A549 (cell line): ENCODE data around the gene GALNTL6. TPM values are rescaled to one million over a fixed set of nuclear protein-coding genes. Genes with fewer than 3 reads are reported as not detected.

Source experiments
- ATAC-seq, 2 experiments: fragments of 200-7000 bp in 1 of 2; fragments of >200 bp in 1 of 2; cut with Nextera tagmentation in 1 of 2; cut with Tn5 transposase in 1 of 2; 3 replicates each; pipeline versions ENCODE4 v1.8.0 to v1.9.1; 2018 to 2020; ENCODE audit warnings: mild to moderate bottlenecking in 1 of 2, moderate library complexity in 1 of 2
- CTCF ChIA-PET: fragments of 300-600 bp; sonication (Branson Sonifier 250); formaldehyde crosslinking; extraction: SDS; loops from one replicate; lab custom pipeline; 2021; ENCODE audit warnings: antibody characterized with exemption, inconsistent platforms; lab: Yijun Ruan, JAX
- POLR2A ChIA-PET: fragments of 350-600 bp; formaldehyde crosslinking; extraction: SDS; loops from one replicate; lab custom pipeline; 2021; ENCODE audit warnings: antibody characterized with exemption, inconsistent platforms; lab: Yijun Ruan, JAX
- DNase-seq, 2 experiments: peaks; one replicate each; pipeline versions ENCODE4 v3.0.0 to v3.0.0-alpha.2; 2011 to 2016; ENCODE audit warnings: low read depth in 1 of 2, low spot score in 1 of 2
- FAIRE-seq: peaks from 2 replicates; lab custom pipeline; 2011; peaks lifted over from hg19 to GRCh38; lab: Jason Lieb, UNC
- H3K27ac ChIP-seq, 2 experiments: fragments of >200 bp; sonication (Bioruptor Twin); formaldehyde crosslinking; 3 replicates each; pipeline ENCODE4 v1.5.1; 2016 to 2017
- H3K4me1 ChIP-seq: fragments of >200 bp; sonication (Bioruptor Twin); formaldehyde crosslinking; 3 replicates; pipeline ENCODE4 v1.6.1; 2016
- H3K4me2 ChIP-seq: fragments of >200 bp; sonication (Bioruptor Twin); formaldehyde crosslinking; 3 replicates; pipeline ENCODE4 v1.6.1; 2016
- H3K4me3 ChIP-seq: fragments of >200 bp; sonication (Bioruptor Twin); formaldehyde crosslinking; 3 replicates; pipeline ENCODE4 v1.5.1; 2016
- H3K9me3 ChIP-seq: fragments of >200 bp; sonication (Bioruptor Twin); formaldehyde crosslinking; 3 replicates; pipeline ENCODE4 v1.6.1; 2016
- BCL3 ChIP-seq: fragments of >200 bp; sonication (Bioruptor Twin); formaldehyde crosslinking; IDR thresholded peaks from 3 replicates; pipeline ENCODE4 v1.6.1; 2016
- BHLHE40 ChIP-seq: IDR thresholded peaks from 2 replicates; pipeline ENCODE4 v1.6.1; 2012; ENCODE audit warnings: low read depth, low read length, inconsistent platforms
- CBX2 ChIP-seq: fragments of 200-600 bp; sonication (generic); IDR thresholded peaks from 2 replicates; pipeline ENCODE4 v1.6.1; 2016; ENCODE audit warnings: low read depth, mild to moderate bottlenecking, borderline replicate concordance
- CBX8 ChIP-seq: fragments of 200-600 bp; sonication (generic); IDR thresholded peaks from 2 replicates; pipeline ENCODE4 v1.6.1; 2016
- CEBPB ChIP-seq, 2 experiments: fragments of >200 bp in 1 of 2; sonication (Bioruptor Twin) in 1 of 2; formaldehyde crosslinking in 1 of 2; IDR thresholded peaks; 2 replicates each; pipeline ENCODE4 v1.6.1; 2012 to 2016
- CHD2 ChIP-seq: fragments of 150-350 bp; IDR thresholded peaks from 2 replicates; pipeline ENCODE4 v1.6.1; 2014; ENCODE audit warnings: low read length; ENCODE audit not compliant: partially characterized antibody
- HDAC2 ChIP-seq: fragments of 200-600 bp; sonication (generic); IDR thresholded peaks from 2 replicates; pipeline ENCODE4 v1.6.1; 2016
- HES2 ChIP-seq: fragments of >200 bp; sonication (Bioruptor Twin); formaldehyde crosslinking; IDR thresholded peaks from 2 replicates; pipeline ENCODE4 v1.6.1; 2016
- HOXB5 ChIP-seq: fragments of 250-450 bp; sonication (Bioruptor Pico); IDR thresholded peaks from 2 replicates; pipeline ENCODE4 v1.5.0; 2020; ENCODE audit warnings: mild to moderate bottlenecking, moderate library complexity
- JUN ChIP-seq, 2 experiments: fragments of >200 bp; sonication (Bioruptor Twin); formaldehyde crosslinking; IDR thresholded peaks; 2 replicates in 1 of 2; 3 replicates in 1 of 2; pipeline ENCODE4 v1.6.1; 2016 to 2017
- JUNB ChIP-seq: fragments of >200 bp; sonication (Bioruptor Twin); formaldehyde crosslinking; IDR thresholded peaks from 2 replicates; pipeline ENCODE4 v1.6.1; 2016
- NFE2L2 ChIP-seq: fragments of 150-350 bp; conservative IDR thresholded peaks from 2 replicates; pipeline ENCODE4 v1.6.1; 2014; ENCODE audit warnings: low read length
- NPAS2 ChIP-seq: fragments of 250-450 bp; sonication (Bioruptor Pico); IDR thresholded peaks from 2 replicates; pipeline ENCODE4 v1.8.0; 2022; ENCODE audit warnings: mild to moderate bottlenecking, moderate library complexity, borderline replicate concordance
- PHF8 ChIP-seq: fragments of 200-600 bp; sonication (generic); IDR thresholded peaks from 2 replicates; pipeline ENCODE4 v1.6.1; 2016; ENCODE audit warnings: low read depth, mild to moderate bottlenecking, antibody characterized with exemption, moderate library complexity, borderline replicate concordance
- POLR2A ChIP-seq: IDR thresholded peaks from 2 replicates; pipeline ENCODE4 v1.6.1; 2012; ENCODE audit warnings: mild to moderate bottlenecking, low read length
- POLR2AphosphoS2 ChIP-seq: conservative IDR thresholded peaks from 2 replicates; pipeline ENCODE4 v1.6.1; 2012; ENCODE audit warnings: low read length, improper control_type of control experiment, inconsistent platforms
- RAD21 ChIP-seq, 2 experiments: fragments of >200 bp in 1 of 2; sonication (Bioruptor Twin) in 1 of 2; formaldehyde crosslinking in 1 of 2; IDR thresholded peaks in 1 of 2; conservative IDR thresholded peaks in 1 of 2; 2 replicates in 1 of 2; 3 replicates in 1 of 2; pipeline ENCODE4 v1.6.1; 2012 to 2018; ENCODE audit warnings: inconsistent platforms in 1 of 2
- RARB ChIP-seq: fragments of 250-450 bp; sonication (Bioruptor Pico); IDR thresholded peaks from 2 replicates; pipeline ENCODE4 v1.8.0; 2021; ENCODE audit warnings: mild to moderate bottlenecking, moderate library complexity
- REST ChIP-seq: fragments of 200-600 bp; sonication (generic); IDR thresholded peaks from 2 replicates; pipeline ENCODE4 v1.6.1; 2016; ENCODE audit warnings: antibody characterized with exemption, mild to moderate bottlenecking, moderate library complexity
- SMC3 ChIP-seq: fragments of >200 bp; sonication (Bioruptor Twin); formaldehyde crosslinking; IDR thresholded peaks from 3 replicates; pipeline ENCODE4 v1.6.1; 2018; ENCODE audit warnings: inconsistent platforms
- ZNF302 ChIP-seq: fragments of 250-450 bp; sonication (Bioruptor Pico); IDR thresholded peaks from 2 replicates; pipeline ENCODE4 v1.9.0; 2021; ENCODE audit warnings: inconsistent platforms, mild to moderate bottlenecking, moderate library complexity
- WGBS: methylation state at CpG from one replicate; pipeline ENCODE4 v1.1.6; 2017; ENCODE audit errors: missing lambda C conversion rate; 5-methylcytosine and 5-hydroxymethylcytosine counted together
- polyA plus RNA-seq, 4 experiments: library from polyadenylated mRNA; depleted of rRNA in 3 of 4; stranded (reverse); fragments of >200 nt; fragmentation: RNase III in 1 of 4; extraction: RNeasy Plus Mini Kit Qiagen cat#74134 plus additional on column Dnase treatment in 1 of 4; gene quantifications; 2 replicates in 3 of 4; 3 replicates in 1 of 4; pipeline ENCODE4 v1.2.3, GENCODE V29; 2011 to 2017
- TF ChIP-seq, protein P1 (sequence below): fragments of 250-450 bp; sonication (Bioruptor Pico); IDR thresholded peaks from 2 replicates; pipeline ENCODE4 v1.5.0; 2020; ENCODE audit warnings: low read depth, mild to moderate bottlenecking, moderate library complexity
- TF ChIP-seq, protein P2 (sequence below): IDR thresholded peaks from 2 replicates; pipeline ENCODE4 v1.6.1; 2012; ENCODE audit warnings: low read depth, borderline replicate concordance

The GALNTL6 gene
- polyA plus RNA-seq, 2 of the 4 experiments (the other 2 are of a cell fraction), result 0.06 to 0.49 TPM

DNA sequence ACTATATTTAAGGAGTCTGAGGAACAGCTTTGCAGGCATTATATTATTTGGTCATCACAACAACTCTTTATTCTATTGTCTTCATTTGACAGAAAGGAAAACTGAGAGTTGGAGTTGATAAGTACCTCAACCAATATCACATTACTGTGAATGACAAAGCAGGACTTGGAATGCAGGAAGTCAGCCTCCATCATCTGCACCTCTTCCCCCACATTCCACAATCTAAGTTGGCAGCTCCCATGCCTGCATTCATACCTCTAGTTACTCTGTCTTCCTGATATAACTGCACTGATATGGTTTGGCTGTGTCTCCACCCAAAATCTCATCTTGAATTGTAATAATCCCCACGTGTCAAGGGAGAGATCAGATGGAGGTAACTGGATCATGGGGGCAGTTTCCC, 356.7 kb downstream of the GALNTL6 start:
- DNase-seq, result no peak
- no peak for TF ChIP-seq RARB (CRISPR knock-in tag)
- TF ChIP-seq RAD21 (conservative IDR thresholded peaks at IDR 0.05 in 1 of 2, IDR thresholded peaks at IDR 0.05 in 1 of 2), result no peak
- TF ChIP-seq BCL3, result no peak
- no peak for TF ChIP-seq CHD2
- no peak for TF ChIP-seq CEBPB (IDR thresholded peaks at IDR 0.05)
- no peak for TF ChIP-seq ZNF302 (CRISPR knock-in tag)
- no peak for ATAC-seq
- Histone ChIP-seq H3K4me1 (no peaks in the 10 kb centered on the region), H3K27ac (no peak overlapping the region), H3K4me2 (no peak overlapping the region), H3K4me3 (no peak overlapping the region), H3K9me3 (no peaks in the 10 kb centered on the region)
- ChIA-PET POLR2A (no interaction called here), CTCF (no interaction called here)
- whole genome bisulfite sequencing, result 0% methylated on average over 1 of the region's 1 CpG
- no peak for FAIRE-seq

- POLR2A ChIA-PET, result no interaction called here
- no peaks in the 10 kb centered on the region for H3K4me1 ChIP-seq
- FAIRE-seq (no peak), ATAC-seq (no peak), DNase-seq (no peak)
- CTCF ChIA-PET, result no interaction called here
- H3K4me2 ChIP-seq, result no peak overlapping the region
- no peaks in the 10 kb centered on the region for H3K9me3 ChIP-seq
- no peak overlapping the region for H3K27ac ChIP-seq
- 44% methylated on average over 4 of the region's 4 CpGs for WGBS
- TF ChIP-seq HES2 (no peak), HDAC2 (no peak), NPAS2 (no peak), SMC3 (no peak), ZNF302 (CRISPR knock-in tag) (no peak), NFE2L2 (no peak), JUNB (no peak), CBX2 (no peak), JUN (IDR thresholded peaks at IDR 0.05) (no peak), POLR2AphosphoS2 (no peak)
- TF ChIP-seq, protein P1, sequence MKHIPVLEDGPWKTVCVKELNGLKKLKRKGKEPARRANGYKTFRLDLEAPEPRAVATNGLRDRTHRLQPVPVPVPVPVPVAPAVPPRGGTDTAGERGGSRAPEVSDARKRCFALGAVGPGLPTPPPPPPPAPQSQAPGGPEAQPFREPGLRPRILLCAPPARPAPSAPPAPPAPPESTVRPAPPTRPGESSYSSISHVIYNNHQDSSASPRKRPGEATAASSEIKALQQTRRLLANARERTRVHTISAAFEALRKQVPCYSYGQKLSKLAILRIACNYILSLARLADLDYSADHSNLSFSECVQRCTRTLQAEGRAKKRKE (CRISPR knock-in tag), result no peak
- H3K4me3 ChIP-seq, result no peak overlapping the region
Observed at GRCh38 chr4:172173206-172173605, 360.0 kb downstream of the GALNTL6 start.

GRCh38 chr4:172177382-172177781, 364.2 kb downstream of the GALNTL6 start:
- H3K4me3 ChIP-seq, result no peak overlapping the region
- ChIA-PET POLR2A (no interaction called here), CTCF (no interaction called here)
- no peak overlapping the region for H3K4me2 ChIP-seq
- no peaks in the 10 kb centered on the region for H3K4me1 ChIP-seq
- DNase-seq (no peak), ATAC-seq (no peak), FAIRE-seq (no peak)
- H3K27ac ChIP-seq, result no peak overlapping the region
- TF ChIP-seq PHF8 (no peak), JUN (IDR thresholded peaks at IDR 0.05) (no peak), CBX2 (no peak), POLR2A (no peak), BHLHE40 (no peak), RAD21 (conservative IDR thresholded peaks at IDR 0.05 in 1 of 2, IDR thresholded peaks at IDR 0.05 in 1 of 2) (no peak), HOXB5 (no peak), REST (no peak), CBX8 (no peak)
- TF ChIP-seq, protein P2, sequence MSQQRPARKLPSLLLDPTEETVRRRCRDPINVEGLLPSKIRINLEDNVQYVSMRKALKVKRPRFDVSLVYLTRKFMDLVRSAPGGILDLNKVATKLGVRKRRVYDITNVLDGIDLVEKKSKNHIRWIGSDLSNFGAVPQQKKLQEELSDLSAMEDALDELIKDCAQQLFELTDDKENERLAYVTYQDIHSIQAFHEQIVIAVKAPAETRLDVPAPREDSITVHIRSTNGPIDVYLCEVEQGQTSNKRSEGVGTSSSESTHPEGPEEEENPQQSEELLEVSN, result no peak
- no peaks in the 10 kb centered on the region for H3K9me3 ChIP-seq
